ENCODE data around the gene USP17L12.
"Not testable (repeated sequence)": the region's sequence is repeated elsewhere in the genome, so short reads cannot be mapped to it uniquely, and the experiment has no call there.

GRCh38 chr4:9219852-9220251 lies at the start of gene USP17L12:
- not testable (repeated sequence) for TF ChIP-seq CTCF (IDR thresholded peaks at IDR 0.05; ENCODE audit: low read depth, low read length); MAX (IDR thresholded peaks at IDR 0.05; ENCODE audit: low read depth, low read length); POLR2A (IDR thresholded peaks at IDR 0.05; ENCODE audit: extremely low read depth, insufficient read length); MYC (IDR thresholded peaks at IDR 0.05; ENCODE audit: low read depth, low read length)
